ENCODE results near the gene RBMY1D.
"Not testable (repeated sequence)": the region's sequence is repeated elsewhere in the genome, so short reads cannot be mapped to it uniquely, and the experiment has no call there.

GRCh38 chrY:21917932-21918331, 23.6 kb upstream of the RBMY1D start, which contains the start of gene RBMY1E:
- TF ChIP-seq CTCF (conservative IDR thresholded peaks at IDR 0.05; ENCODE audit: low read length); EZH2phosphoT487 (IDR thresholded peaks at IDR 0.05; ENCODE audit: borderline replicate concordance, low read depth, low read length): not testable (repeated sequence)

All from OCI-LY7 (cell line).